Thyroid gland (tissue), 4 donors: ENCODE data around the gene WFDC11.

ENCODE experiments used
- CTCF ChIP-seq, 6 experiments: fragments of 200-600 bp in 3 of 6; fragments of 450-650 bp in 3 of 6; sonication (generic) in 3 of 6; IDR thresholded peaks; one replicate each; pipeline ENCODE4 v1.5.1; 2016 to 2019; ENCODE audit warnings: antibody characterized with exemption in 6 of 6, mild to moderate bottlenecking in 2 of 6, inconsistent platforms in 1 of 6, moderate library complexity in 1 of 6
- POLR2A ChIP-seq, 2 donors: fragments of 450-650 bp; IDR thresholded peaks; one replicate each; pipeline ENCODE4 v1.6.1; 2017; ENCODE audit warnings: antibody characterized with exemption in 2 of 2, mild to moderate bottlenecking in 2 of 2, moderate library complexity in 1 of 2

GRCh38 chr20:45701873-45702272, 31.8 kb upstream of the WFDC11 start, which contains the start of gene WFDC13:
- TF ChIP-seq POLR2A (IDR thresholded peaks at IDR 0.05) (no peak), CTCF (IDR thresholded peaks at IDR 0.05) (no peak)
